ENCODE measurements around the gene NXPH2. TPM values are rescaled to one million over a fixed set of nuclear protein-coding genes. Genes with fewer than 3 reads are reported as not detected.

The NXPH2 gene
- total RNA-seq, 1 experiment from 2014 or later: 1.8 TPM

DNA sequence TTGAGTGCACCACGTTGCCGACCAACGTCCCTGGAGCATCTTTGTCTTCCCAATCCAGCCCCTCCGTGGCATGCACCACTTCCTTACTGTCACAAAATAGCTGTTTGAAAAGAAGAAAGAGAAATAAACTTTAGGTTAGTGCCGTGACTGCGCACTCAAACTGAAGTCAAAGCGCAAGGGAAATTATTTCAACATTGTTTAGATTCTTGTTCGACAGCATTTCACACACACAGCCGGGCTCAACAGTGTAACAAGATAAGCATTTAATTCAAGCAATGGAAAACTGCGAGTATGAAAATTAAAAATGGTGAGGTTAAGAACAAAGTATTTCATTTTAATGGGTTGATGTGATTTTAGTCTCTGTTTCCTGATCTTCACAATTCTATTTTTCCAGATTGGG, 108.6 kb downstream of the NXPH2 start:
- Histone ChIP-seq H2BK12ac (ENCODE audit: insufficient read length, low read depth, low read length) (no peak overlapping the region), H4K8ac (replicated peaks; ENCODE audit: insufficient read length, low read depth, low read length) (no peak overlapping the region), H3K56ac (ENCODE audit: insufficient read length, low read depth, low read length) (no peak overlapping the region), H2BK5ac (ENCODE audit: insufficient read length, low read length) (no peak overlapping the region), H2AK5ac (ENCODE audit: insufficient read length, low read length) (no peak overlapping the region), H3K9me3 (ENCODE audit: control insufficient read depth, low read depth, low read length) (no peaks in the 10 kb centered on the region), H3K18ac (ENCODE audit: insufficient read length, low read depth, low read length) (no peak overlapping the region), H3K27me3 (ENCODE audit: insufficient read depth, low read length) (no peaks in the 10 kb centered on the region), H3K79me2 (ENCODE audit: insufficient read depth, low read length) (no peaks in the 10 kb centered on the region), H3K4me1 (ENCODE audit: insufficient read depth, low read length) (peaks cover 9% of the 10 kb centered on the region), H2BK20ac (ENCODE audit: low read depth, low read length, poor library complexity, severe bottlenecking) (no peak overlapping the region), H2BK15ac (ENCODE audit: low read depth, low read length) (no peak overlapping the region), H4K20me1 (ENCODE audit: control insufficient read depth, insufficient read depth, insufficient read length) (no peaks in the 10 kb centered on the region), H3T11ph (ENCODE audit: low read length) (no peak overlapping the region), H2AFZ (ENCODE audit: low read length) (no peak overlapping the region), H3K14ac (ENCODE audit: insufficient read depth, low read length) (no peak overlapping the region), H3K79me1 (ENCODE audit: insufficient read depth, low read depth, low read length, poor library complexity, severe bottlenecking) (no peaks in the 10 kb centered on the region), H3K9ac (ENCODE audit: extremely low read depth, insufficient read length, low read length) (no peak overlapping the region), H3K4ac (ENCODE audit: low read depth, low read length) (no peak overlapping the region), H2BK120ac (ENCODE audit: low read depth, low read length, poor library complexity, severe bottlenecking) (no peak overlapping the region), H3K23ac (ENCODE audit: insufficient read length, low read depth, low read length) (no peak overlapping the region), H4K5ac (ENCODE audit: insufficient read length, low read depth, low read length) (no peak overlapping the region), H3K23me2 (ENCODE audit: insufficient read length, low read depth, low read length, poor library complexity, severe bottlenecking) (no peaks in the 10 kb centered on the region), H4K91ac (ENCODE audit: insufficient read length, low read depth, low read length) (no peak overlapping the region), H3K4me2 (ENCODE audit: insufficient read depth, insufficient read length, low read length) (no peak overlapping the region), H3K27ac (ENCODE audit: insufficient read length, low read depth, low read length) (no peak overlapping the region)
- peaks cover 22 to 25% of the 10 kb centered on the region in 2 experiments for H3K4me1 Mint-ChIP-seq
- H3K36me3 Mint-ChIP-seq (ENCODE audit: insufficient read depth in 1 of 3, low read depth in 3 of 3): no peaks in the 10 kb centered on the region
- WGBS (ENCODE audit: extremely low coverage, insufficient read length, low lambda C conversion rate): no CpG with 5 or more reads among the region's 10 CpGs
- TF ChIP-seq, protein P1, sequence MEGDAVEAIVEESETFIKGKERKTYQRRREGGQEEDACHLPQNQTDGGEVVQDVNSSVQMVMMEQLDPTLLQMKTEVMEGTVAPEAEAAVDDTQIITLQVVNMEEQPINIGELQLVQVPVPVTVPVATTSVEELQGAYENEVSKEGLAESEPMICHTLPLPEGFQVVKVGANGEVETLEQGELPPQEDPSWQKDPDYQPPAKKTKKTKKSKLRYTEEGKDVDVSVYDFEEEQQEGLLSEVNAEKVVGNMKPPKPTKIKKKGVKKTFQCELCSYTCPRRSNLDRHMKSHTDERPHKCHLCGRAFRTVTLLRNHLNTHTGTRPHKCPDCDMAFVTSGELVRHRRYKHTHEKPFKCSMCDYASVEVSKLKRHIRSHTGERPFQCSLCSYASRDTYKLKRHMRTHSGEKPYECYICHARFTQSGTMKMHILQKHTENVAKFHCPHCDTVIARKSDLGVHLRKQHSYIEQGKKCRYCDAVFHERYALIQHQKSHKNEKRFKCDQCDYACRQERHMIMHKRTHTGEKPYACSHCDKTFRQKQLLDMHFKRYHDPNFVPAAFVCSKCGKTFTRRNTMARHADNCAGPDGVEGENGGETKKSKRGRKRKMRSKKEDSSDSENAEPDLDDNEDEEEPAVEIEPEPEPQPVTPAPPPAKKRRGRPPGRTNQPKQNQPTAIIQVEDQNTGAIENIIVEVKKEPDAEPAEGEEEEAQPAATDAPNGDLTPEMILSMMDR (conservative IDR thresholded peaks at IDR 0.05): no peak
- no peaks in the 10 kb centered on the region for H3K27me3 Mint-ChIP-seq (ENCODE audit: low read depth)
- H3K4me3 Mint-ChIP-seq: no peak overlapping the region
- H3K27ac Mint-ChIP-seq: no peak overlapping the region
- DNase-seq: no peak
- no peaks in the 10 kb centered on the region for H3K9me3 Mint-ChIP-seq
